GM12878 (cell line): ENCODE measurements around the gene UNK. TPM values are rescaled to one million over a fixed set of nuclear protein-coding genes. Genes with fewer than 3 reads are reported as not detected.

Experiments
- ATF3 ChIP-seq: IDR thresholded peaks from 2 replicates; pipeline ENCODE4 v1.6.1; 2011; ENCODE audit warnings: low read depth, mild to moderate bottlenecking, low read length, moderate library complexity, borderline replicate concordance; ENCODE audit errors: extremely low read depth
- BCLAF1 ChIP-seq: fragments of 450-650 bp; IDR thresholded peaks from 2 replicates; pipeline ENCODE4 v1.6.1; 2017; ENCODE audit warnings: antibody characterized with exemption, mild to moderate bottlenecking, moderate library complexity
- E2F4 ChIP-seq: IDR thresholded peaks from 2 replicates; pipeline ENCODE4 v1.6.1; 2012; ENCODE audit warnings: low read depth, low read length, improper control_type of control experiment
- E4F1 ChIP-seq: fragments of 450-650 bp; IDR thresholded peaks from 2 replicates; pipeline ENCODE4 v1.6.1; 2018; ENCODE audit warnings: borderline replicate concordance, mild to moderate bottlenecking; ENCODE audit not compliant: partially characterized antibody
- ETV6 ChIP-seq, 2 experiments: fragments of 450-650 bp in 1 of 2; IDR thresholded peaks in 1 of 2; conservative IDR thresholded peaks in 1 of 2; 2 replicates each; pipeline ENCODE4 v1.6.1; 2014; ENCODE audit warnings: antibody characterized with exemption in 1 of 2, borderline replicate concordance in 1 of 2, low read depth in 1 of 2, mild to moderate bottlenecking in 1 of 2, moderate library complexity in 1 of 2
- FOS ChIP-seq: IDR thresholded peaks from 3 replicates; pipeline ENCODE4 v1.6.1; 2011; ENCODE audit warnings: borderline replicate concordance; ENCODE audit not compliant: insufficient read length; ENCODE audit errors: extremely low read depth
- GABPA ChIP-seq: IDR thresholded peaks from 2 replicates; pipeline ENCODE4 v1.6.1; 2014; ENCODE audit warnings: antibody characterized with exemption, low read depth, mild to moderate bottlenecking, inconsistent platforms
- HCFC1 ChIP-seq: fragments of 150-350 bp; IDR thresholded peaks from 2 replicates; pipeline ENCODE4 v1.6.1; 2014; ENCODE audit warnings: low read length
- IKZF1 ChIP-seq: fragments of 450-650 bp; conservative IDR thresholded peaks from 2 replicates; pipeline ENCODE4 v1.6.1; 2017; ENCODE audit warnings: antibody characterized with exemption, mild to moderate bottlenecking
- IRF3 ChIP-seq: fragments of 450-650 bp; IDR thresholded peaks from 2 replicates; pipeline ENCODE4 v1.6.1; 2014; ENCODE audit warnings: mild to moderate bottlenecking
- IRF5 ChIP-seq: fragments of 450-650 bp; IDR thresholded peaks from 2 replicates; pipeline ENCODE4 v1.6.1; 2017; ENCODE audit warnings: borderline replicate concordance
- KDM1A ChIP-seq: fragments of 200-600 bp; sonication (generic); IDR thresholded peaks from 2 replicates; pipeline ENCODE4 v1.6.1; 2016; ENCODE audit warnings: borderline replicate concordance
- NBN ChIP-seq: fragments of 450-650 bp; IDR thresholded peaks from 2 replicates; pipeline ENCODE4 v1.6.1; 2016
- NKRF ChIP-seq: fragments of 450-650 bp; conservative IDR thresholded peaks from 2 replicates; pipeline ENCODE4 v1.6.1; 2017; ENCODE audit warnings: mild to moderate bottlenecking, moderate library complexity
- RAD51 ChIP-seq: fragments of 450-650 bp; IDR thresholded peaks from 2 replicates; pipeline ENCODE4 v1.6.1; 2016; ENCODE audit warnings: moderate library complexity, mild to moderate bottlenecking, inconsistent platforms
- RELA ChIP-seq: fragments of 450-650 bp; IDR thresholded peaks from 2 replicates; pipeline ENCODE4 v1.8.0; 2014; ENCODE audit warnings: borderline replicate concordance; ENCODE audit not compliant: partially characterized antibody
- SUZ12 ChIP-seq: fragments of 200-600 bp; sonication (generic); IDR thresholded peaks from one replicate; pipeline ENCODE4 v1.6.1; 2018; ENCODE audit warnings: antibody characterized with exemption, mild to moderate bottlenecking; ENCODE audit not compliant: unreplicated experiment
- TCF3 ChIP-seq: IDR thresholded peaks from 2 replicates; pipeline ENCODE4 v1.6.1; 2012; ENCODE audit warnings: low read depth, mild to moderate bottlenecking, low read length, borderline replicate concordance; ENCODE audit not compliant: insufficient read depth
- ZNF217 ChIP-seq: fragments of 450-650 bp; IDR thresholded peaks from 2 replicates; pipeline ENCODE4 v1.6.1; 2017; ENCODE audit warnings: antibody characterized with exemption, mild to moderate bottlenecking
- polyA plus RNA-seq, 11 experiments: library from polyadenylated mRNA; depleted of rRNA in 4 of 11; unstranded in 6 of 11; stranded (reverse) in 5 of 11; fragments of >200 nt; fragmentation: Nextera tagmentation in 4 of 11; fragmentation: Illumina TruSeq in 1 of 11; extraction: Ambion mirVana in 4 of 11; extraction: Trizol in 1 of 11; gene quantifications; 1 replicate in 1 of 11; 2 replicates in 10 of 11; pipeline versions ENCODE4 v1.2.1 to v1.2.3, GENCODE V29; 2011 to 2016; ENCODE audit warnings: inconsistent platforms in 2 of 11, missing spikeins in 2 of 11, low read depth in 1 of 11
- total RNA-seq, 4 experiments: library from RNA; depleted of rRNA in 3 of 4; stranded (reverse); fragments of >200 nt in 3 of 4; fragmentation: Illumina TruSeq in 1 of 4; extraction: Trizol in 1 of 4; gene quantifications; 2 replicates each; pipeline versions ENCODE4 v1.2.1 to v1.2.3, GENCODE V29; 2013 to 2021

The UNK gene
- total and polyA plus RNA-seq, 10 of the 15 experiments (the other 5 are each of a cell fraction or from before 2014, with no cell fraction given) = 8.9 to 34.5 (median 27.3) TPM

- TF ChIP-seq E4F1 (no peak), BCLAF1 (no peak), SUZ12 (no peak), IRF3 (no peak), IRF5 (no peak), ZNF217 (no peak), RAD51 (no peak), HCFC1 (no peak), NBN (no peak), FOS (no peak), TCF3 (0 out of 2 replicates have a peak, but pooled peaks have one; percentile 55), RELA (peak; percentile 67), GABPA (no peak), E2F4 (no peak), IKZF1 (no peak), NKRF (peak; percentile 10), ATF3 (no peak), KDM1A (no peak), ETV6 (conservative IDR thresholded peaks at IDR 0.05 in 1 of 2, IDR thresholded peaks at IDR 0.05 in 1 of 2; ENCODE audit: borderline replicate concordance in 1 of 2, low read depth in 1 of 2) (no peak)
These were observed 5.8 kb upstream of the UNK start (continued) for GRCh38 chr17:75778861-75779249.
